Keratinocyte (primary cell): Measurements from ENCODE around the gene RASEF. TPM values are rescaled to one million over a fixed set of nuclear protein-coding genes. Genes with fewer than 3 reads are reported as not detected.

Source experiments
- DNase-seq: peaks from one replicate; pipeline ENCODE4 v3.0.0-alpha.2; 2011; ENCODE audit warnings: low read depth, missing footprints, low spot score
- FAIRE-seq: peaks from 2 replicates; lab custom pipeline; 2011; peaks lifted over from hg19 to GRCh38; lab: Jason Lieb, UNC
- H2AFZ ChIP-seq: 2 replicates; pipeline ENCODE4 v1.6.0; 2012; ENCODE audit warnings: low read length, control low read depth, inconsistent platforms; ENCODE audit not compliant: control insufficient read depth
- H3K27ac ChIP-seq: 2 replicates; pipeline ENCODE4 v1.5.1; 2011; ENCODE audit warnings: low read length; ENCODE audit not compliant: control insufficient read depth, insufficient read depth
- H3K27me3 ChIP-seq: 3 replicates; pipeline ENCODE4 v1.6.0; 2011; ENCODE audit warnings: low read length; ENCODE audit not compliant: control insufficient read depth, insufficient read depth; ENCODE audit errors: extremely low read depth
- H3K36me3 ChIP-seq, 2 experiments: 2 replicates in 1 of 2; 3 replicates in 1 of 2; pipeline ENCODE4 v1.5.1; 2011; ENCODE audit warnings: low read length in 2 of 2, mild to moderate bottlenecking in 1 of 2; ENCODE audit not compliant: control insufficient read depth in 2 of 2, insufficient read depth in 2 of 2; ENCODE audit errors: extremely low read depth in 1 of 2
- H3K4me1 ChIP-seq: 3 replicates; pipeline ENCODE4 v1.5.1; 2011; ENCODE audit warnings: low read length; ENCODE audit not compliant: control insufficient read depth, insufficient read depth; ENCODE audit errors: extremely low read depth
- H3K4me2 ChIP-seq: 3 replicates; pipeline ENCODE4 v1.6.0; 2011; ENCODE audit warnings: low read depth, low read length; ENCODE audit not compliant: control insufficient read depth, insufficient read depth; ENCODE audit errors: extremely low read depth
- H3K4me3 ChIP-seq, 3 experiments: fragments of 200-600 bp in 1 of 3; sonication (generic) in 1 of 3; 2 replicates in 2 of 3; 3 replicates in 1 of 3; pipeline ENCODE4 v1.5.1; 2011 to 2016; ENCODE audit warnings: low read length in 3 of 3, mild to moderate bottlenecking in 3 of 3, control low read depth in 2 of 3, inconsistent platforms in 1 of 3, low read depth in 1 of 3, mixed read lengths in 1 of 3, mixed run types in 1 of 3, moderate library complexity in 1 of 3; ENCODE audit not compliant: control insufficient read depth in 2 of 3, insufficient read depth in 2 of 3; ENCODE audit errors: extremely low read depth in 1 of 3
- H3K79me2 ChIP-seq: 2 replicates; pipeline ENCODE4 v1.6.0; 2012; ENCODE audit warnings: low read length; ENCODE audit not compliant: control insufficient read depth, insufficient read depth
- H3K9ac ChIP-seq: 3 replicates; pipeline ENCODE4 v1.6.0; 2011; ENCODE audit warnings: low read length; ENCODE audit not compliant: control insufficient read depth, insufficient read depth; ENCODE audit errors: extremely low read depth
- H3K9me1 ChIP-seq: 3 replicates; pipeline ENCODE4 v1.6.0; 2011; ENCODE audit warnings: low read length; ENCODE audit not compliant: control insufficient read depth, insufficient read depth; ENCODE audit errors: extremely low read depth
- H3K9me3 ChIP-seq: 2 replicates; pipeline ENCODE4 v1.5.1; 2012; ENCODE audit warnings: low read depth, low read length; ENCODE audit not compliant: control insufficient read depth
- H4K20me1 ChIP-seq: 3 replicates; pipeline ENCODE4 v1.6.0; 2011; ENCODE audit warnings: low read length; ENCODE audit not compliant: control insufficient read depth, insufficient read depth; ENCODE audit errors: extremely low read depth
- EZH2 ChIP-seq: IDR thresholded peaks from one replicate; pipeline ENCODE4 v1.6.1; 2012; ENCODE audit warnings: inconsistent platforms, mild to moderate bottlenecking, low read length, moderate library complexity
- dilution Hi-C: fragments of 300-500 bp; cut with MboI; formaldehyde crosslinking; loops from one replicate; pipeline ENCODE4 v1.7.0; 2020; ENCODE audit warnings: low sequenced_read_pairs; ENCODE audit not compliant: extremely low pct_ligation_motif_present
- polyA plus RNA-seq, 5 experiments: library from polyadenylated mRNA; depleted of rRNA in 3 of 5; stranded (reverse) in 3 of 5; stranded (forward) in 1 of 5; unstranded in 1 of 5; fragments of >200 nt; gene quantifications; 1 replicate in 1 of 5; 2 replicates in 3 of 5; 3 replicates in 1 of 5; pipeline versions ENCODE4 v1.2.1 to v1.2.3, GENCODE V29; 2011 to 2012; ENCODE audit warnings: missing spikeins in 2 of 5, low read depth in 1 of 5, low replicate concordance in 1 of 5
- TF ChIP-seq, protein P1 (sequence below), 3 experiments: IDR thresholded peaks in 1 of 3; conservative IDR thresholded peaks in 1 of 3; optimal IDR thresholded peaks in 1 of 3; 2 replicates in 2 of 3; 3 replicates in 1 of 3; pipeline versions ENCODE3 to v1.5.1; 2011; ENCODE audit warnings: low read length in 3 of 3, mild to moderate bottlenecking in 3 of 3, moderate library complexity in 2 of 3, control low read depth in 1 of 3, inconsistent platforms in 1 of 3; ENCODE audit not compliant: insufficient read depth in 2 of 3; ENCODE audit errors: extremely low read depth in 1 of 3

The RASEF gene
- polyA plus RNA-seq, 1 donor (not counting 4 experiments of a cell fraction or from before 2014, with no cell fraction given), result 0.28 TPM

DNA sequence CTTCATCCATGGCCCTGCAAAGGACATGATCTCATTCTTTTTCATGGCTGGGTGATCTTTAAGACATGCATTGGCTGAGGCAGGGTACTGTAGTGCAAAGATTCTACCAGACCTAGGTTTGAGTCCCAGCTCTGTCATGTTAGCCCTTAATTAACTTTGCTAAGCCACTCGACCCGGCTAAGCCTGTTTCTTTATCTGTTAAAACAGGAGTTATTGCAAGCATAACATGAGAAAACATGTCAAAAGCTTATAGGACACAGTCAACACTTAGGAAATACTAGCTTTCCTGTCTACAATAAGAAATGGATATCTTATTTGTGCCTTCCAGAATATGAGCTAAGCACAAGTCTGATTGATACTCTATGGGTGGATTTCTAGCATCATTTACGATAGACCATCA, 92.6 kb downstream of the RASEF start:
- Histone ChIP-seq H3K27me3 (no peaks in the 10 kb centered on the region), H4K20me1 (no peaks in the 10 kb centered on the region), H3K9me3 (no peaks in the 10 kb centered on the region), H3K9me1 (no peaks in the 10 kb centered on the region), H3K4me2 (no peak overlapping the region), H3K4me1 (no peaks in the 10 kb centered on the region), H3K27ac (no peak overlapping the region), H2AFZ (no peak overlapping the region), H3K4me3 (no peak overlapping the region), H3K9ac (no peak overlapping the region), H3K36me3 (no peaks in the 10 kb centered on the region), H3K79me2 (no peaks in the 10 kb centered on the region)
- FAIRE-seq (no peak), DNase-seq (no peak)
- TF ChIP-seq, protein P1, sequence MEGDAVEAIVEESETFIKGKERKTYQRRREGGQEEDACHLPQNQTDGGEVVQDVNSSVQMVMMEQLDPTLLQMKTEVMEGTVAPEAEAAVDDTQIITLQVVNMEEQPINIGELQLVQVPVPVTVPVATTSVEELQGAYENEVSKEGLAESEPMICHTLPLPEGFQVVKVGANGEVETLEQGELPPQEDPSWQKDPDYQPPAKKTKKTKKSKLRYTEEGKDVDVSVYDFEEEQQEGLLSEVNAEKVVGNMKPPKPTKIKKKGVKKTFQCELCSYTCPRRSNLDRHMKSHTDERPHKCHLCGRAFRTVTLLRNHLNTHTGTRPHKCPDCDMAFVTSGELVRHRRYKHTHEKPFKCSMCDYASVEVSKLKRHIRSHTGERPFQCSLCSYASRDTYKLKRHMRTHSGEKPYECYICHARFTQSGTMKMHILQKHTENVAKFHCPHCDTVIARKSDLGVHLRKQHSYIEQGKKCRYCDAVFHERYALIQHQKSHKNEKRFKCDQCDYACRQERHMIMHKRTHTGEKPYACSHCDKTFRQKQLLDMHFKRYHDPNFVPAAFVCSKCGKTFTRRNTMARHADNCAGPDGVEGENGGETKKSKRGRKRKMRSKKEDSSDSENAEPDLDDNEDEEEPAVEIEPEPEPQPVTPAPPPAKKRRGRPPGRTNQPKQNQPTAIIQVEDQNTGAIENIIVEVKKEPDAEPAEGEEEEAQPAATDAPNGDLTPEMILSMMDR (optimal IDR thresholded peaks at IDR 0.05 in 1 of 3, IDR thresholded peaks at IDR 0.05 in 1 of 3, conservative IDR thresholded peaks at IDR 0.05 in 1 of 3; ENCODE audit: extremely low read depth in 1 of 3, insufficient read depth in 2 of 3, low read length in 3 of 3), result no peak
- no peak for TF ChIP-seq EZH2
- dilution Hi-C loops, result no loop called here

DNA sequence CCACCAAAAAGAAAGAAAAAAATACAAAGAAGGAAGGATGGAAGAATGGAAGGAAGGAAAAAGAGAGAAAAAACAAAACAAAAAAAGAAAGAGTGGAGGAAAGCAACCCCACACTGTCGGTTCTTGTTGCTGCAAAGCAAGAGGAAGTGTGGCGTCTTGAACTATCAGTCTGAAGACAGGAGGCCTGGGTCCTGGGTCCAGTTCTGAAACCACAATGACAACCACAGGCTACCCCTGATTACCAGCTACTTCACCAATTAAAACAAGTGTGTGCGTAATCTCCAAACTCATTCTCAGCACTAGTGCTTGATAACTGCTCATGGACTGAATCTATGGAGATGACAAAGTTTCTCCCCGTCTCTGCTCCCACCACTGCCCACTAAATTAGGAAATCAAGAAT, 93.7 kb downstream of the RASEF start:
- no peak for DNase-seq
- H3K27me3 ChIP-seq, result no peaks in the 10 kb centered on the region
- H3K9me3 ChIP-seq, result no peaks in the 10 kb centered on the region
- H3K4me1 ChIP-seq, result no peaks in the 10 kb centered on the region
- H2AFZ ChIP-seq, result no peak overlapping the region
- no peaks in the 10 kb centered on the region for H3K36me3 ChIP-seq
- dilution Hi-C loops, result no loop called here
- H3K27ac ChIP-seq, result no peak overlapping the region
- H3K9me1 ChIP-seq, result no peaks in the 10 kb centered on the region
- H3K4me2 ChIP-seq, result no peak overlapping the region
- no peaks in the 10 kb centered on the region for H3K79me2 ChIP-seq
- H4K20me1 ChIP-seq, result no peaks in the 10 kb centered on the region
- H3K4me3 ChIP-seq, result no peak overlapping the region
- FAIRE-seq, result no peak
- no peak overlapping the region for H3K9ac ChIP-seq
- no peak for TF ChIP-seq EZH2
- TF ChIP-seq, protein P1 (optimal IDR thresholded peaks at IDR 0.05 in 1 of 3, IDR thresholded peaks at IDR 0.05 in 1 of 3, conservative IDR thresholded peaks at IDR 0.05 in 1 of 3; ENCODE audit: extremely low read depth in 1 of 3, insufficient read depth in 2 of 3, low read length in 3 of 3), result no peak
